GM19452 (cell line): Measurements from ENCODE around the gene PLEKHF1.

Experiments
- ATAC-seq: cut with Tn5 transposase; IDR thresholded peaks from one replicate; pipeline ENCODE4 v1.9.1; 2021; ENCODE audit not compliant: unreplicated experiment

The PLEKHF1 gene

DNA sequence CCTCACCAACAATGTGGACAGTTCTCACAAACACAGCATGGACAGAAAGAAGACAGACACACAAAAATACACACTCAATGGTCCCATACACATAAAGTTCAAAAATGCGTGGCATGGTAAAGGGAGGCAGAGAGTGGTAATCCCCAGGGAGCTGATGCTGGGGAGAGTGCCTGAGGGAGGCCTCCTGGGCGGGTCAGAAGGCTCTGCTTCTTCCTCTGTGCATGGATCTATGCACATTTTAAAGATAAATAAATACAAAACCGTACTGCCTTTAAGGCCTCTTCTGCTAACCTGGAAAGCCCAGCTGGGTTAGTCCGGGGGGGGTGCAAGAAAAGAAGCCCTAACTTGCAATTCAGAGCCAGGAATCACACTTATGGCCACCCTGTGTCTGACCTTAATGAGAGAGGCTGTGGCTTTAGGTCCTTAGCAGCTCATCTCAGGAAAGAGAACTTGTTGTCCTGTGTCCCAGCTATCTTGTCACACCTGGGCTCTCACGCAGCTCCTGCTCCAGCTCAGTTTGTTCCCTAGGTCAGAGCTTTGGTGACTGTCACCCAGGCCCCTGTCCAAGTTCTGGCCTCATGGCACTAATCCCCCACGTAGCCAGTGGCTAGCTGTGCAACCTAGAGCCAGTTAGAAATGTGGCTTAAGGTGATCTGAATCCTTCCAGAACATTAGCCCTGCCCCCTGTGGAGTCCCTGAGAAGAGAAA, 30.7 kb upstream of the PLEKHF1 start:
- ATAC-seq, result no peak

- ATAC-seq, result no peak
Measured at GRCh38 chr19:29635963-29636362, 29.3 kb upstream of the PLEKHF1 start.

DNA sequence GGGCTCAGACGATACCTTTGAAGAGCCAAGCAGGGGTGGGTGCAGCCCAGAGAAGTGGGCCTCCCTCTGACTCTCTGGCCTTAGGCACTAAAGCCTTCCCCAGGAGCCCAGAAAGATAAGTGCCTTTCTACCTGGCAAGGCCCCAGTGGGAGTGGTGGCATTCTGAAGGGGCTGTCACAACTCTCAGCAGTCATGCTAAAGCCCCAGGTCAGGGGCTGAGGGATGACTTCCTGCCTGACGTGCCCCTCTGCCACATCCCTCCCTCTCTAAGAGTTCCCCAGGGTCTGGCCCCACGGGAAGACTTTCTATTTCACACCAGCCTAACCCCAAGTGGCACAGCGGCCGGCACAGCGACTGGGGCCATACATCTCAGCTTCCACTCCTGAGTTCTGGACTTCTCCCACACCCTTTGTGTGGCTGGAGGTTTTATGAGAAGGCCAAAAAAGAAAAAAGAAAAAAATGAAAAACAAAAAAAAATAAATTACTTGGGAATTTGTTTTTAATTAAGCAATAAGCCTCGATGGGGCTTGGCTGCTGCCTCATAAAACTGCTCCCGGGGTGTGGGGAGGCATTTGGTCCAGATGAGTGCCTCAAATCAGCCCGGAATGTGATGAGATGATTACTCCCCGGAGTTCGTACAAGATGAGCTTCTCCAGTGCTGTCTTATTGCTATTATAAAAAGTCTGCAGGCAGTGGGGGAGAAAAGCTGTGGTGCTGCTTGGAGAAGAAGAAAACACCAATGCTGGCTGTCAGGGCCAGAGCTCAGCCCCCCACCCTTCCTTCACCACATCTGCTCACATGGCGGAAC, 28.5 kb upstream of the PLEKHF1 start:
- ATAC-seq, result no peak

DNA sequence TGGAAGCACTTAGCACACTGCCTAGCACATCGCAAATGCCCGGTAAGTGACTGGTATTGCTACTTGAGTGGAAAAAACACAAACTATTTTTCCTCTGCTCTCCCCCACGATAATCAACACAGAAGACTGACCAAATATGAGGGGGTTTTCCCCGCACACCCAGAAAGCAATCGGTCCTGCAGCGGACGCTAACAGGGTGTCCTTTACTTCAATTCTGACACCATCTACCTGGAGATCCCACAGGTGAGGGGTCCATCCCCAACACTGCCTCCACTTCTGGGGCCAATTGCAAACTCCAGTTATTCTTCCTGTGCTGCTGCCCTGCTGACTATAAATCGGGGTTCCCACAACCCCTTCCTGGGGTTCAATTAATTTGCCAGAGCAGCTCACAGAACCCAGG, 26.2 kb upstream of the PLEKHF1 start:
- ATAC-seq, result no peak

- no peak for ATAC-seq
Measured at GRCh38 chr19:29640231-29640630, 25.0 kb upstream of the PLEKHF1 start.

DNA sequence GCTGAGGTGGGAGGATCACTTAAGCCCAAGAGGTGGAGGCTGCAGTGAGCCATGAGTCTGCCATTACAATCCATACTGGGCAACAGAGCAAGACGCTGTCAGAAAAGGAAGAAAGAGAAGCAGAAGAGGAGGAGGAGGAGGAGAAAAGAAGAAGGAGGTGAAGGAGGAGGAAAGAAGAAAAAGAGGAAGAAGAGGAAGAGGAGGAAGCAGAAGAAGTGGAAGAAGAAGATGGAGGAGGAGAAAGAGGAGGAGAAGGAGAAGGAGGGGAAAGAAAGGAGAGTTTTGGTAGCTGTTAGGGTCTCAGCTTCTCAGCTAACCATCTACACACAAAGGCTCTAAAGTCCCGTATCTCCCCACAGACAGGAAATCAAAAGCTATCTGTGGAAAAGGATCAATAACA, 23.7 kb upstream of the PLEKHF1 start:
- no peak for ATAC-seq

DNA sequence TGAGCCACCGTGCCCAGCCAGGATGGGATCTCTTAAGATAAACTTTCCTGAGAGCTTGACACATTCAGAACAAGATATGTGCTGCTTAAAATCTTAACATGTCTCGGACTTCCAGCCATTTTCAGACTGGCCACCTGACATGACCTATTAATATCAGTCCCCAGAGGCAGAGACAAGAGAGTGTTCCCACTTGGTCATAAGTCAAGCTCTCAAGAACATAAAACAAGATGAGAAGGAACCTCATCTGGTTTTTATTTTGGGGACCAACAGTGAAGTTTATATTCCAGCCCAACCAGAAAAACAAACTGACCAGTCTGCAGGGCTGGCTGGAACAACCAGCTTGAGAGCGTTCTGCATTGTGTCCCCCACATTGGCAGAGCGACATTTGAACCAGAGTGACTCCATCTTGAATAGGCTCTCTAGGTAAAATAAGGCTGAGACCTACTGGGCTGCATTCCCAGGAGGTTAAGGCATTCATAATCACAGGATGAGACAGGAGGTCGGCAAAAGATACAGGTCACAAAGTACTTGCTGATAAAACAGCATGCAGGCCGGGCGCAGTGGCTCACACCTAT, 21.8 kb upstream of the PLEKHF1 start:
- no peak for ATAC-seq

- no peak for ATAC-seq
Measured at GRCh38 chr19:29644210-29644609, 21.1 kb upstream of the PLEKHF1 start.

DNA sequence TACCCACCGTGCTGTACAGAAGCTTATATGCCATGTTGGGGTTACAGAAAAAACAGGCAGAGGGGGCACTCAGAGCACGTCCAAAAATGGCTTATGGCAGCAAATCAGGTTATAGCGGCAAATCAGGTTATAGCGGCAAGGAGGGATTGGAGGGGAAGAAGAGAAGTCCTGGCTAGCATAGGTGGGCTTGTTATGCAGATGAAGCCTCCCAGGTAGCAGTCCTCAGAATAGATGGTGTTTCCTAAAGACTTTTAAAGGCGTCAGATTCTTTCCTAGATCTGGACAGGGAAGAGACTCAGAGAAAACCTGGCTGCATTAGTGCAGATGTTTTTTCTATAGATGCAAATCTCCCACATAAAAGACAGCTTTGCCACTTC, 19.8 kb upstream of the PLEKHF1 start:
- no peak for ATAC-seq

DNA sequence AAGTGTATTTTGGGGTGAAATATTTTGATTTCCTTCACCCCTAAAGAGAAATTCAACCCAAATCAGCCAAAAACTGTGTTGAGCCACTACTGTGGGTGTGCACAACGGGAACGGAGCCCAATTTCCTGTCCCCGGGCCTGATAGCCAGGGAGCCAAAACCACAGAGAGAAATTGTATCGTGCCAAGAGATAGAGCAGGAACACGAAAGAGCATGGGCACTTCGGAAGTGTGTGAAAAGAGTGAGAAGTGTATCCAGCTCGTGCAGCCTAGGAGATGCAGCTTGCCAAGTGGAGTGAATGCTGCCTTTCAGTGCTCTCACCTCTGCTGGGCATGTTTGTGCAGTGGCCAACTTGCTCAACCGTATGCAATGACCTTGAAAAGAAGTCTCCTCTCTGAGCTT, 19.4 kb upstream of the PLEKHF1 start:
- ATAC-seq, result no peak

DNA sequence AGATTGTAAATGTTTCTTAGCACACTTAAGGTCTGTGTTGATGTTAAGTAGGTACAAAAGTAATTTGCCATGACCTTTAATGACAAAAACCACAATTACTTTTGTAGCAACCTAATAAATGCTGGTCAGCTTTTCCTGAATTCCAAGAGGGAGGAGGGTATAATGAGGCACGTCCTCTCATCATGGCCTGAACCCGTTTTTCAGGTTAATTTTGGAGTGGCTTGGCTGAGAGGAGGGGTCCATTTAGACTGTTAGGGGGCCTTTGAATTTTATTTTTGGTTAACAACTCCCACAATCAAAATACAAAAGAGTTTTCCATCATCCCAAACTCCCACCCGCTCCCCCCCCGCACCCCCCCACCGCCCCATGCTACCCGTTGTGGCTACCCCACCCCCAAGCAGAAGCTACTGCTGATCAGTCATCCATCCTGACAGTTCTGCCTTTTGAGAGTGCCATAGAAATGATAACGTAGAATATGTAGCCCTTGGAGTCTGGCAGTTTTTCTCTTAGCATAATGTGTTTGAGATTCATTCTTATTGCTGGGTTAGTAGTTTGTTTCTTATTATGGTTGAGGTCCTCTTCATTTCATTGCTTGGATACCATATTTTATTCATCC, 14.4 kb upstream of the PLEKHF1 start:
- no peak for ATAC-seq

- no peak for ATAC-seq
Measured at GRCh38 chr19:29651622-29652394, 13.5 kb upstream of the PLEKHF1 start.

DNA sequence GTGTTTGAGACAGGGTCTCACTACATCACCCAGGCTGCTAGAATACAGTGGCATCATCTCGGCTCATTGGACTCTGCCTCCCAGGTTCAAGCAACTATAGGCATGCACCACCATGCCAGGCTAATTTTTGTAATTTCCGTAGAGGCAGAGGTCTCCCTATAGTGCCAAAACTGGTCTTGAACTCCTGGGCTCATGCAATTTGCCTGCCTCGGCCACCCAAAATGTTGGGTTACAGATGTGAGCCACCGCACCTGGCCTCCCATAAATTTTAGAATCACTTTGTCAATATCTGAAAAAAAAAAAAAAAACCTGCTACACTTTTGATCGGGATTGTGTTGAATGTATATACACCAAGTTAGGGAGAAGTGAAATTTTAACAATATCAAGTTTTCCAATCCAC, 11.9 kb upstream of the PLEKHF1 start:
- ATAC-seq, result no peak

DNA sequence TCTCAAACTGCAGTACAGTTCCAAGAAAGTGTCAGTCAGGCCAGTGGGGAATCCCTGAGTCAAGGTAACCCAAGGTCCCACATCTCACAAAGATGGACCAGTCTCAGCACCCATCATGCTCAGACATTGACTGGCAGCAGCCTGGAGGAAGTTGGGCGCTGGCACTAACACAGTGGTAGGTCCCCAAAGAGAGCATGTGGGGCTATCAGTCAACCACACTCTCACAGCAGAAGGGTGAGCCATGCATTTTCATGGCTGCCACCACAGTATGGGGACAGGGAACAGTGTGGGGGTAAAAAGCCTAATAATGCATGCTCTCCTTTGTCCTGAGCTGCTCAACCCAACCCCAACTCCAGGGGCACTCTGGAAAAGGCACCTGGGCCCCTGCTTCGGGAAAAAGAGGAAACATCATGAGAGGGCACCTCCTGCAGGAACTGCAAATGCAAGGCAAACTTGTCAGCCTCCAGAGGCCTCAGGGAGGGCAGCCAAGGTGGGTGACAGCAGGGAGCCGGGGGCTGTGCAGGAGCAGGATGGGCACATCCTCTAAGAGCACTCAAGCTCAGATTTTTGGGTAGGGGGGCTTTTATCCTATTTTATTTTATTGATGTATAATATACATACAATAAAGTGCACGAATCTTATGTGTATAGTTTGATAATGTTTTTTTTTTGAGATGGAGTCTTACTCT, 9.5 kb upstream of the PLEKHF1 start:
- no peak for ATAC-seq

GRCh38 chr19:29658221-29658991, 6.9 kb upstream of the PLEKHF1 start:
- ATAC-seq, result no peak

DNA sequence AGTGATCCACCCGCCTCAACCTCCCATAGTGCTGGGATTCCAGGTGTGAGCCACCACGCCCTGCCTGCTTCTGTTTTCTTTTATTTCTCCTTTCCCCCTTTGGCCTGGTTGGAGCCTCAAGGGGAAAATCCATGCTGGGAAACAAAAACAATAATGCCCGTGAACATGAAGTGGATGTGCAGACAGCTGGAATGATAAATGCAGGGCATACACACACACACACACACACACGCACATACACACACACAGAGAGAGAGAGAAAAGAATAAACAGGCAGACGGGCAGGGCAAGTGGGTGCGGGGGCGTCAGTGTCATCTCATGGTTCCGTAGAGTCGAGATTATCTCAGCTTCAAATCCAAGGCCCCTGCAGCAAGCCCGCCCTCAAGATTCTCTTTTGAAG, 4.4 kb upstream of the PLEKHF1 start:
- no peak for ATAC-seq

GRCh38 chr19:29662278-29662603, 3.0 kb upstream of the PLEKHF1 start:
- no peak for ATAC-seq

DNA sequence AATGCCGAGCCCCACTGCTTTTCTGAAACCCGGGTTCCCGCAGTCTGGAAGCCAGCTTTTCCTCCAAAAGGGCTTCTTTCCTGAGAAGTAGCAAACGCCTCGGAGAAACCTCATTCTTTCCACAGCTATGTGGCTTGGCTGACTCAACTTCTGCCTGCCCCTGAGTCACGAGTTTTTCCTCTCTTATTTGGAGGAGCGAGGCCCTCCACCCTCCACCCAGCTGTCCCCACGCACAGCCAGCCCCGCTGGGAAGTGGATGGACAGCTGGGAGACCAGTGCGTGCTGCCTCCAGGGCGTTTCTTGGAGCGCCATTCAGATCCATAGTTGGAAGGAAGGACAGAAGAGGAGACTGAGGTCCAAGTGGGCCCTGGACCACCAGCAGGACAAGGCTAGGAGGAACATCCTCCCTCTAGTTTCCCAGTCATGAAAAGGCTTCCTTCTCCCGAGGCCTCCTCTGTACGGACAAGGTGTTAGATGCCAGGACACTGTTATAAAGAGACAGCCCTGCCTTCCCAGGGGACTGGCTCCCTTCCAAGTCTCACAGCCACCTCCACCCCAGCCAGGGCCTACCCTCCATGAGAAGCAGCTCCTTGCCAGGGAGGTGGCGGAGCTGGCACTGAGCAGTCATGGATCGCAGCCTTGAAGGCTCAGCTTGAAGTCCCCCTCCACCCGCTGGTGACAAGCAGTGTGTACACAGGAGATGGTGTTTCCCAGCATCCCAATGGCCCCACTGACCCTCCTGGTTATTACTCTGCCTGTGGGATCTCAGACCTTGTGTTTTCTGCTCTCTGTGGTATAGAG, 2.5 kb upstream of the PLEKHF1 start:
- no peak for ATAC-seq
